Caco-2 (cell line): ENCODE measurements around the gene PDE3B. TPM values are rescaled to one million over a fixed set of nuclear protein-coding genes. Genes with fewer than 3 reads are reported as not detected.
"Not testable (repeated sequence)": the region's sequence is repeated elsewhere in the genome, so short reads cannot be mapped to it uniquely, and the experiment has no call there.

Experiments
- BruUV-seq: library from RNA; stranded (reverse); fragments of 400-500 nt; replicated peaks from 2 replicates; lab custom pipeline; 2021; lab: Mats Ljungman, UMichigan
- CTCF ChIA-PET: fragments of 300-600 bp; sonication (Branson Sonifier 250); formaldehyde crosslinking; loops from one replicate; lab custom pipeline; 2022; ENCODE audit warnings: antibody characterized with exemption; lab: Charles Lee
- POLR2A ChIA-PET: fragments of 300-600 bp; sonication (Branson Sonifier 250); formaldehyde crosslinking; loops from one replicate; lab custom pipeline; 2022; ENCODE audit warnings: antibody characterized with exemption; lab: Charles Lee
- DNase-seq, 2 experiments: peaks; one replicate each; pipeline versions ENCODE4 v3.0.0 to v3.0.0-alpha.2; 2020 to 2022
- H3K27me3 ChIP-seq: replicated peaks from 2 replicates; pipeline ENCODE4 v1.6.0; 2011; ENCODE audit warnings: low read length; ENCODE audit not compliant: control insufficient read depth, insufficient read depth
- H3K36me3 ChIP-seq: 2 replicates; pipeline ENCODE4 v1.5.1; 2011; ENCODE audit warnings: low read length; ENCODE audit not compliant: control insufficient read depth, insufficient read depth
- H3K4me1 ChIP-seq: fragments of 250-450 bp; sonication (Bioruptor Pico); 2 replicates; pipeline ENCODE4 v1.5.1; 2020; ENCODE audit warnings: mild to moderate bottlenecking
- H3K4me3 ChIP-seq: 2 replicates; pipeline ENCODE4 v1.5.1; 2011; ENCODE audit warnings: low read depth, mild to moderate bottlenecking, control low read depth, low read length
- H3K9me3 ChIP-seq: fragments of 250-450 bp; sonication (Bioruptor Pico); 2 replicates; pipeline ENCODE4 v1.5.1; 2020; ENCODE audit warnings: mild to moderate bottlenecking, moderate library complexity
- H3K27ac Mint-ChIP-seq: one replicate; pipeline ENCODE4 v1.8.0; 2022; ENCODE audit warnings: mixed read lengths; ENCODE audit not compliant: unreplicated experiment
- H3K27me3 Mint-ChIP-seq: one replicate; pipeline ENCODE4 v1.8.0; 2022; ENCODE audit warnings: mixed read lengths; ENCODE audit not compliant: insufficient read depth, unreplicated experiment
- H3K36me3 Mint-ChIP-seq: one replicate; pipeline ENCODE4 v1.8.0; 2022; ENCODE audit warnings: mild to moderate bottlenecking, mixed read lengths; ENCODE audit not compliant: insufficient read depth, unreplicated experiment
- H3K4me1 Mint-ChIP-seq: one replicate; pipeline ENCODE4 v1.8.0; 2022; ENCODE audit warnings: low read depth, mixed read lengths; ENCODE audit not compliant: unreplicated experiment
- H3K4me3 Mint-ChIP-seq: one replicate; pipeline ENCODE4 v1.8.0; 2022; ENCODE audit warnings: mild to moderate bottlenecking, moderate library complexity, mixed read lengths; ENCODE audit not compliant: unreplicated experiment
- H3K9me3 Mint-ChIP-seq: one replicate; pipeline ENCODE4 v1.8.0; 2022; ENCODE audit warnings: mixed read lengths; ENCODE audit not compliant: unreplicated experiment
- intact Hi-C: fragments of 100-400 bp; cut with micrococcal nuclease; formaldehyde crosslinking; loops from one replicate; pipeline ENCODE4 v1.10.0; 2022; ENCODE audit not compliant: unreplicated experiment
- total RNA-seq: library from RNA; stranded (reverse); gene quantifications from 2 replicates; pipeline ENCODE4 v1.2.3, GENCODE V29; 2022
- TF ChIP-seq, protein P1 (sequence below), 2 experiments: fragments of 200-600 bp in 1 of 2; IDR thresholded peaks; 1 replicate in 1 of 2; 2 replicates in 1 of 2; pipeline versions ENCODE4 v1.5.1 to v1.8.0; 2011 to 2022; ENCODE audit warnings: antibody characterized with exemption in 1 of 2, control low read depth in 1 of 2, inconsistent platforms in 1 of 2, low read depth in 1 of 2, low read length in 1 of 2, mild to moderate bottlenecking in 1 of 2, moderate library complexity in 1 of 2; ENCODE audit not compliant: insufficient read depth in 1 of 2, severe bottlenecking in 1 of 2, unreplicated experiment in 1 of 2

Gene PDE3B
- total RNA-seq, 1 experiment from 2014 or later: 21.8 TPM

- DNase-seq: no peak
- Mint-ChIP-seq H3K4me1 (no peaks in the 10 kb centered on the region), H3K36me3 (no peaks in the 10 kb centered on the region), H3K27me3 (no peaks in the 10 kb centered on the region), H3K27ac (no peak overlapping the region), H3K4me3 (no peak overlapping the region), H3K9me3 (no peaks in the 10 kb centered on the region)
- H3K36me3 ChIP-seq: no peaks in the 10 kb centered on the region
- no TSS peak for BruUV-seq
- ChIA-PET POLR2A (no interaction called here), CTCF (no interaction called here)
- TF ChIP-seq, protein P1, sequence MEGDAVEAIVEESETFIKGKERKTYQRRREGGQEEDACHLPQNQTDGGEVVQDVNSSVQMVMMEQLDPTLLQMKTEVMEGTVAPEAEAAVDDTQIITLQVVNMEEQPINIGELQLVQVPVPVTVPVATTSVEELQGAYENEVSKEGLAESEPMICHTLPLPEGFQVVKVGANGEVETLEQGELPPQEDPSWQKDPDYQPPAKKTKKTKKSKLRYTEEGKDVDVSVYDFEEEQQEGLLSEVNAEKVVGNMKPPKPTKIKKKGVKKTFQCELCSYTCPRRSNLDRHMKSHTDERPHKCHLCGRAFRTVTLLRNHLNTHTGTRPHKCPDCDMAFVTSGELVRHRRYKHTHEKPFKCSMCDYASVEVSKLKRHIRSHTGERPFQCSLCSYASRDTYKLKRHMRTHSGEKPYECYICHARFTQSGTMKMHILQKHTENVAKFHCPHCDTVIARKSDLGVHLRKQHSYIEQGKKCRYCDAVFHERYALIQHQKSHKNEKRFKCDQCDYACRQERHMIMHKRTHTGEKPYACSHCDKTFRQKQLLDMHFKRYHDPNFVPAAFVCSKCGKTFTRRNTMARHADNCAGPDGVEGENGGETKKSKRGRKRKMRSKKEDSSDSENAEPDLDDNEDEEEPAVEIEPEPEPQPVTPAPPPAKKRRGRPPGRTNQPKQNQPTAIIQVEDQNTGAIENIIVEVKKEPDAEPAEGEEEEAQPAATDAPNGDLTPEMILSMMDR (IDR thresholded peaks at IDR 0.05; ENCODE audit: insufficient read depth in 1 of 2, low read depth in 1 of 2, low read length in 1 of 2, severe bottlenecking in 1 of 2, unreplicated experiment in 1 of 2): no peak
- no peaks in the 10 kb centered on the region for H3K4me1 ChIP-seq
- no peaks in the 10 kb centered on the region for H3K9me3 ChIP-seq
- H3K27me3 ChIP-seq: no peaks in the 10 kb centered on the region
- intact Hi-C loops: no loop called here
- H3K4me3 ChIP-seq: no peak overlapping the region
Observed at GRCh38 chr11:14727746-14728145, 84.1 kb downstream of the PDE3B start.

- intact Hi-C loops, BruUV-seq, H3K27ac Mint-ChIP-seq, H3K9me3 ChIP-seq, H3K4me1 ChIP-seq, H3K4me3 Mint-ChIP-seq, POLR2A ChIA-PET, H3K27me3 Mint-ChIP-seq, H3K4me1 Mint-ChIP-seq, H3K4me3 ChIP-seq, H3K36me3 Mint-ChIP-seq, H3K36me3 ChIP-seq, DNase-seq, H3K27me3 ChIP-seq, CTCF ChIA-PET: not testable (repeated sequence)
- peaks cover 11% of the 10 kb centered on the region for H3K9me3 Mint-ChIP-seq
Observed at GRCh38 chr11:14740539-14740938, 96.9 kb downstream of the PDE3B start.

- Histone ChIP-seq H3K27me3 (no peaks in the 10 kb centered on the region), H3K9me3 (no peaks in the 10 kb centered on the region), H3K36me3 (no peaks in the 10 kb centered on the region), H3K4me1 (no peaks in the 10 kb centered on the region), H3K4me3 (no peak overlapping the region)
- POLR2A ChIA-PET: no interaction called here
- TF ChIP-seq, protein P1 (IDR thresholded peaks at IDR 0.05; ENCODE audit: insufficient read depth in 1 of 2, low read depth in 1 of 2, low read length in 1 of 2, severe bottlenecking in 1 of 2, unreplicated experiment in 1 of 2): no peak
- DNase-seq: no peak
- H3K4me1 Mint-ChIP-seq: peaks cover 8% of the 10 kb centered on the region
- H3K36me3 Mint-ChIP-seq: no peaks in the 10 kb centered on the region
- H3K9me3 Mint-ChIP-seq: peaks cover 11% of the 10 kb centered on the region
- no peaks in the 10 kb centered on the region for H3K27me3 Mint-ChIP-seq
- no peak overlapping the region for H3K27ac Mint-ChIP-seq
- BruUV-seq: no TSS peak
- CTCF ChIA-PET: no interaction called here
- no peak overlapping the region for H3K4me3 Mint-ChIP-seq
- intact Hi-C loops: no loop called here
Observed at GRCh38 chr11:14741195-14741594, 97.6 kb downstream of the PDE3B start.
